ENCODE measurements around the gene ABCB6. TPM values are rescaled to one million over a fixed set of nuclear protein-coding genes. Genes with fewer than 3 reads are reported as not detected.

Gene ABCB6
- total and polyA plus RNA-seq, 10 of the 15 experiments (the other 5 are each of a cell fraction or from before 2014, with no cell fraction given) = 2.3 to 22.1 (median 13.8) TPM

GRCh38 chr2:219218217-219218731, 484 bp downstream of the ABCB6 start (continued):
- TF ChIP-seq E2F4 (IDR thresholded peaks at IDR 0.05; ENCODE audit: low read depth, low read length) (no peak), LARP7 (IDR thresholded peaks at IDR 0.05) (no peak), SUZ12 (IDR thresholded peaks at IDR 0.05; ENCODE audit: unreplicated experiment) (no peak), PML (IDR thresholded peaks at IDR 0.05; ENCODE audit: low read length) (peak; percentile 3; the same call in 1 of the 2 replicates), SPI1 (IDR thresholded peaks at IDR 0.05; ENCODE audit: borderline replicate concordance, insufficient read depth, low read depth, low read length) (no peak), NKRF (conservative IDR thresholded peaks at IDR 0.05) (peak; percentile 94)

- BruUV-seq (replicated peaks) = no TSS peak
- H3K36me3 ChIP-seq (ENCODE audit: control insufficient read depth in 2 of 2, insufficient read depth in 2 of 2, low read length in 1 of 2) = peaks cover 1 to 19% of the 10 kb centered on the region in 2 experiments
- intact Hi-C loops (cut with micrococcal nuclease; ENCODE audit: unreplicated experiment) = no loop called here
- no peak overlapping the region for H2AFZ ChIP-seq (ENCODE audit: control insufficient read depth, low read depth, low read length)
- H3K9me3 ChIP-seq (replicated peaks; ENCODE audit: control insufficient read depth, insufficient read depth, low read length) = no peaks in the 10 kb centered on the region
- no peak overlapping the region for H3K9ac ChIP-seq (ENCODE audit: control insufficient read depth, insufficient read depth, low read length)
- H3K27ac ChIP-seq (ENCODE audit: control insufficient read depth, insufficient read depth) = no peak overlapping the region
- WGBS (ENCODE audit: insufficient coverage, insufficient replicate concordance, low lambda C conversion rate, missing lambda C conversion rate) = 65% methylated on average over 6 of the region's 6 CpGs
- CTCF ChIA-PET = interaction anchor here (0.9 to 3.2 kb wide), 8 partner anchors 10 to 135 kb away, joined by 3 to 14 read pairs (median 4); partner anchors contain the start of gene ZFAND2B
- SMC1A ChIA-PET (ENCODE audit: uncharacterized antibody, unreplicated experiment) = interaction anchor here (0.7 to 2.4 kb wide), 3 partner anchors 10 to 79 kb away, joined by 3 to 9 read pairs (median 7); partner anchors contain the start of gene ZFAND2B
- no peak for ATAC-seq
- H3K27me3 ChIP-seq (replicated peaks in 1 of 2; ENCODE audit: control insufficient read depth in 2 of 2, insufficient read depth in 2 of 2, low read length in 1 of 2) = no peaks in the 10 kb centered on the region
- H3K4me2 ChIP-seq (ENCODE audit: control insufficient read depth, insufficient read depth) = peak overlapping the region; percentile 99
- in situ Hi-C loops (cut with MboI) = no loop called here
- H3K79me2 ChIP-seq (ENCODE audit: control insufficient read depth, insufficient read depth, low read length) = peaks cover 14% of the 10 kb centered on the region
- POLR2A ChIA-PET = interaction anchor here (0.5 to 3.8 kb wide), 6 partner anchors 10 to 40 kb away, joined by 3 to 21 read pairs (median 4); partner anchors contain the start of genes ANKZF1, ATG9A, CNPPD1 and TUBA4B
- no peak for FAIRE-seq
- DNase-seq (ENCODE audit: low read depth, low spot score) = no peak
- H3K4me3 ChIP-seq = no peak overlapping the region
- peaks cover 16% of the 10 kb centered on the region for H3K4me1 ChIP-seq (ENCODE audit: control insufficient read depth, insufficient read depth, low read length)
- RAD21 ChIA-PET (ENCODE audit: unreplicated experiment) = interaction anchor here (1.3 to 2.1 kb wide), 2 partner anchors 10 to 40 kb away, joined by 4 to 7 read pairs; partner anchors contain the start of genes CNPPD1 and ZFAND2B
- no peaks in the 10 kb centered on the region; the same call in 1 of the 2 replicates for H4K20me1 ChIP-seq (ENCODE audit: control insufficient read depth, insufficient read depth)
- TF ChIP-seq NKRF (conservative IDR thresholded peaks at IDR 0.05) (no peak), RAD51 (IDR thresholded peaks at IDR 0.05) (no peak), HDAC6 (IDR thresholded peaks at IDR 0.05; ENCODE audit: unreplicated experiment) (no peak), ELK1 (IDR thresholded peaks at IDR 0.05; ENCODE audit: low read depth, low read length) (no peak), FOXK2 (IDR thresholded peaks at IDR 0.05) (no peak), BHLHE40 (IDR thresholded peaks at IDR 0.05; ENCODE audit: borderline replicate concordance in 1 of 2, low read depth in 2 of 2, low read length in 1 of 2) (no peak), KLF5 (IDR thresholded peaks at IDR 0.05; ENCODE audit: partially characterized antibody) (no peak), PAX8 (IDR thresholded peaks at IDR 0.05) (no peak), FOS (IDR thresholded peaks at IDR 0.05; ENCODE audit: borderline replicate concordance, extremely low read depth, insufficient read length) (no peak), ZZZ3 (IDR thresholded peaks at IDR 0.05; ENCODE audit: control insufficient read depth, insufficient read length, low read depth) (no peak), DPF2 (IDR thresholded peaks at IDR 0.05) (no peak)
Measured at GRCh38 chr2:219216535-219216915, 2.2 kb downstream of the ABCB6 start.

Data from GM12878 (cell line).